ENCODE results near the gene ATOX1.
"Not testable (repeated sequence)": the region's sequence is repeated elsewhere in the genome, so short reads cannot be mapped to it uniquely, and the experiment has no call there.

The ATOX1 gene

DNA sequence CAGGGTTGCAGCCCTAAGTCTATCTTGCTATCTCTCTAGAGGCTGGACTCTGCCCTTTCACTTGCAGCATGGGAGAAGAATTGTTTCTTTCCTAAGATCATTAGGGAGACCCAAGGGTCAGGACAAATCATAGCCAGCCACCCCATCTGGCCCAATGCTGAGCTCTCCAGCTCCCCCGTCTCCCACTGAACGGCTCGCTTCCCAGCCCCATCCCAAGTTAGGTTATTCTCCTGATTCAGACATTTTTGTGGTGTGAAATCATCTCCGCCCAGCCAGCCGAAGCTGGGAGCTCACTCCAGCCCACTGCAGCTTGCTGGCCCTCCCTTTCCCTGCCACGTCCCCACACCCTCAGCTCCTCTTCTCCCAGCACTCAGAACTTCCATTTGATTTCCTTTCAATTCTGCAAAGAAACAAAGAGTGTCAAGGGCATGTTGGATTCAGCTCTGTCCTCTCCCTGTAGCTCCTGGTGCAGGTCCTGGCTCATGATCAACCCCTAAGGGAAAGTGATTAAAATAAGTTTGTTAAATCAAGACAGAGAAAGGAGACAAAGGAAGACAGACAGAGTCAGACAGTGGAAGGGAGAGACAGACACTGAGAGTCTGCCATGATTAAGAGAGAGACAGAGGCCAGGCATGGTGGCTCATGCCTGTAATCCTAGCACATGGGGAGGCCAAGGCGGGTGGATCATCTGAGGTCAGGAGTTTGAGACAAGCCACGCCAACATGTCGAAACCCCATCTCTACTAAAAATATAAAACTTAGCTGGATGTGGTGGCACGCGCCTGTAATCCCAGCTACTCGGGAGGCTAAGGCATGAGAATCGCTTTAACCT is 59.1 kb downstream of the ATOX1 start:
- no peak for DNase-seq (ENCODE audit: extremely low read depth in 1 of 2, low read depth in 1 of 2)

DNA sequence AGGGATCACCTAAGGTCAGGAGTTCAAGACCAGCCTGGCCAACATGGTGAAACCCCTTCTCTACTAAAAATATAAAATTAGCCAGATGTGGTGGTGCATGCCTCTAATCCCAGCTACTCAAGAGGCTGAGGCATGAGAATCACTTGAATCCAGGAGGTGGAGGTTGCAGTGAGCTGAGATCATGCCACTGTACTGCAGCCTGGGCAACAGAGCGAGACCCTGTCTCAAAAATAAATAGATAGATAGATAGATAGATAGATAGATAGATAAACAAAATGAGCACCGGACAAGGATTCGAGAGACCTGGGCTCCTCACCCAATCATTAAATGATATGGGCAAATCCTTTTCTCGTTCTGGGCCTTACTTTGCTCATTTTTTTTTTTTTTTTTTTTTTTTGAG is 60.4 kb downstream of the ATOX1 start:
- not testable (repeated sequence) for DNase-seq (ENCODE audit: extremely low read depth in 1 of 2, low read depth in 1 of 2)

DNA sequence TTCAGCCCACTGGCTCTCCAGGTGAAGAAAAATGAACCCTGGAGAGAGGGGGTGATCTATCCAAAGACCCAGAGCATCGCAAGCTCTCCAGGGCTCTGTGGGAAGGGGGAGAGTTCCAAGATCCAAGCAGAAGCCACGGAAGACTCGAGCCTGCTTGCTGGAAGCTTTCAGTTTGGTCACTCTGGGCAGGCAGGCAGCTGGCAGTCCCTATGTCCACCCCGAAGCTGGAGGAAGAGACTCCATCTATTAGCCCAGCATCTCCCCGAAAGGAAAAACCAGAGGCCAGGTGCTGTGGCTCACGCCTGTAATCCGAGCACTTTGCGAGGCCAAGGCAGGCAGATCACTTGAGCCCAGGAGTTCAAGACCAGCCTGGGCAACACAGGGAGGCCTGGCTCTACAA is 61.0 kb downstream of the ATOX1 start:
- no peak for DNase-seq (ENCODE audit: extremely low read depth in 1 of 2, low read depth in 1 of 2)

DNA sequence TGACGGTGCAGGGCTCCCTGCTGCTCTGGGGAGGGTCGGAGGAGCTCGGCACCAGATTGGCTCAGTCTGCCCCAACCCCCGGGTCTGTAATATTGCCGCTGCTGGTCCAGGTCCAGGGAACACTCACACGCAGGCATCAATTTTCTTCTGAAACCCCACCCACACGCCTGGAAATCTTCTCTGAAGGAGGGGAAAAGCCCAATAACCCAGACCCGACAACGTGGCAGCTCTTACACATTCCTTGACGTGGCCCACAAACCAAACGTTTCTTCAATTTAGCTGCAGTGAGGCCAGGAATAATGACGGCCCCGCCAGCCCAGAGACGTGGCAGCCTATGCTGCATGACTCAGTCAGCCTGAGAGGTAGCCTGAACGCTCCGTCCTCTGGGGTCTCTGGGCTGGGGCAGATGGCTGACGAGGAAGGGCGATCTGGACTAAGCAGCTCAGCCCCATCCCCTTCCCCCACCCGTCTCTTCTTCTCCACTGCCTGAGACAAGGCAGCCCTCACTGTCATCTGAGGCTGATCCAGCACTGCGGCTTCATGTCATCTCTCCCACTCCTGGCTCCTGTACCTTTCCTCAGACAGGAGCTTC is 61.9 kb downstream of the ATOX1 start:
- DNase-seq (ENCODE audit: extremely low read depth in 1 of 2, low read depth in 1 of 2): no peak

DNA sequence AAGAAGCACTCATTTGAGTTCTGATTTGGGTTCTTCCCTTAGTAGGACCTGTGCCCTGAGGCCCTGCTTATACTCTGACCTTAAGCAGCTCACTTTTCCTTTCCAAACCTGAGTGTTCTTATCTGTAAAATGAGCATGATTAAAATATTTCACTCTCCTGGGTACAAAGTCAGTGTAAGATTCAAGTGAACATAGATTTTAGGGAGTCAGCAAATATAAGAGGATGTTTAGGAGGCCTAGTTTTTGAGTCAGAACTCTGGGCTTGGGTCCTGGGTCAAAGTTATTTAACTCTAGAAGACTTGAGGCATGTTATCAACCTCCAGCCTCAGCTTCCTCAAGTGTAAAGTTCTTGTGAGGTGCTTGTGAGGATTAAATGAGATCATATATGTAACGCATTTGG is 63.0 kb downstream of the ATOX1 start:
- no peak for DNase-seq (ENCODE audit: extremely low read depth in 1 of 2, low read depth in 1 of 2)

DNA sequence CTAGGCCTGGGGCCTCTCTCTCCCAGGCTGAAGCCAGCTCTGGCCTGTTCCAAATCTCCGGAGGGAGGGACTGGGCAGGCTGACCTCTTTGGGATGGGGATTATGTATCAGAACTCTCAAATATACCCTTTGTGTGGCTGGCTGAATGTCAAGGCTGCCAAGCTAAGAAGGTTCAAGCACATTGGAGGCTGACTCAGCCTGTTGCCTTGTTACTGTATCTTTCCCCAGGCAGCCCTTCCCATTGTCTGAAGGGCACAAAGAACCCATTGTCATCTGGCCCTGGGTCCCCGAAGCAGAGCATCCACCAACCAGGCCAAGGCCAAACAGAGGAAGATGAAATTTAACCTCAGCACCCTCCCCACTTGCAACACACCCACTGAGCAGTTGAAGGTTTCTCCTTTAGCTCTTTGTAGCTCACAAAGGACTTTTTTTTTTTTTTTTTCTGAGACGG is 64.4 kb downstream of the ATOX1 start:
- DNase-seq (ENCODE audit: extremely low read depth in 1 of 2, low read depth in 1 of 2): no peak

Measured in stimulated activated CD8-positive, alpha-beta memory T cell treated with anti-CD3 and anti-CD28 coated beads, Interleukin-7, amount 100 ng/mL, for 48 hours (primary cell).